Measurements from ENCODE around the gene PTGES3. TPM values are rescaled to one million over a fixed set of nuclear protein-coding genes. Genes with fewer than 3 reads are reported as not detected.
A peak's percentile ranks its signal among the peaks of the same experiment; 100 is the strongest.

The PTGES3 gene
- total and polyA plus RNA-seq, 2 experiments from 2014 or later, result 334 to 442 TPM

- ATAC-seq, result peak; percentile 6
- H3K79me2 ChIP-seq (replicated peaks; ENCODE audit: insufficient read depth), result peaks cover 42% of the 10 kb centered on the region
- H3F3A ChIP-seq (replicated peaks; ENCODE audit: low read depth), result peaks cover 33% of the 10 kb centered on the region
- no peaks in the 10 kb centered on the region for H3K27me3 ChIP-seq (ENCODE audit: insufficient read depth)
- TF ChIP-seq CREB1 (CRISPR knock-in tag; IDR thresholded peaks at IDR 0.05; ENCODE audit: low read depth), result peak; percentile 42
- no peak for TF ChIP-seq ZNF462 (CRISPR knock-in tag; IDR thresholded peaks at IDR 0.05)
- no peak for TF ChIP-seq ETS1 (IDR thresholded peaks at IDR 0.05)
- H2AFZ ChIP-seq, result no peak overlapping the region
- peaks cover 44% of the 10 kb centered on the region for H3K36me3 ChIP-seq (ENCODE audit: insufficient read depth)
- H3K27ac Mint-ChIP-seq, result peak overlapping the region; percentile 99
- peaks cover 24% of the 10 kb centered on the region for H4K20me1 ChIP-seq (replicated peaks; ENCODE audit: insufficient read depth)
- no peaks in the 10 kb centered on the region for H3K9me2 ChIP-seq (ENCODE audit: insufficient read depth)
- peak overlapping the region; percentile 78 for H3K4me2 ChIP-seq
- H3K9me3 Mint-ChIP-seq, result no peaks in the 10 kb centered on the region
- H3K4me3 ChIP-seq, result peak overlapping the region; percentile 66
- H3K36me3 Mint-ChIP-seq (ENCODE audit: low read depth), result peaks cover 53% of the 10 kb centered on the region
- H3K27me3 Mint-ChIP-seq (ENCODE audit: insufficient read depth, low read depth, poor library complexity), result peaks cover 12% of the 10 kb centered on the region
- peak; percentile 42 for DNase-seq (ENCODE audit: low spot score)
- peak overlapping the region; percentile 21; the same call in 1 of the 2 replicates for H3K27ac ChIP-seq (ENCODE audit: low read depth)
- H3K4me1 ChIP-seq (ENCODE audit: insufficient read depth), result 0 out of 2 replicates have a peak, but pooled peaks cover 6% of the 10 kb centered on the region
- peaks cover 20% of the 10 kb centered on the region for H3K4me1 Mint-ChIP-seq
- H3K4me3 Mint-ChIP-seq, result peak overlapping the region; percentile 99
Observed at GRCh38 chr12:56645201-56645716, 42.8 kb downstream of the PTGES3 start.

GRCh38 chr12:56644654-56645053 lies 43.4 kb downstream of the PTGES3 start:
- H3K79me2 ChIP-seq (replicated peaks; ENCODE audit: insufficient read depth), result peaks cover 42% of the 10 kb centered on the region
- H3K27me3 Mint-ChIP-seq (ENCODE audit: insufficient read depth, low read depth, poor library complexity), result peaks cover 12% of the 10 kb centered on the region
- peaks cover 24% of the 10 kb centered on the region for H4K20me1 ChIP-seq (replicated peaks; ENCODE audit: insufficient read depth)
- no peaks in the 10 kb centered on the region for H3K27me3 ChIP-seq (ENCODE audit: insufficient read depth)
- H3K4me1 Mint-ChIP-seq, result peaks cover 20% of the 10 kb centered on the region
- no peaks in the 10 kb centered on the region for H3K9me3 Mint-ChIP-seq
- ATAC-seq (no peak), DNase-seq (ENCODE audit: low spot score) (no peak)
- H3F3A ChIP-seq (replicated peaks; ENCODE audit: low read depth), result peaks cover 37% of the 10 kb centered on the region
- H3K27ac Mint-ChIP-seq, result peak overlapping the region; percentile 99; the same call in 1 of the 2 replicates
- peak overlapping the region; percentile 78 for H3K4me2 ChIP-seq
- H2AFZ ChIP-seq, result no peak overlapping the region
- H3K9me2 ChIP-seq (ENCODE audit: insufficient read depth), result no peaks in the 10 kb centered on the region
- H3K27ac ChIP-seq (ENCODE audit: low read depth), result no peak overlapping the region; the same call in 1 of the 2 replicates
- H3K4me1 ChIP-seq (ENCODE audit: insufficient read depth), result 0 out of 2 replicates have a peak, but pooled peaks cover 6% of the 10 kb centered on the region
- peaks cover 48% of the 10 kb centered on the region for H3K36me3 ChIP-seq (ENCODE audit: insufficient read depth)
- H3K4me3 ChIP-seq, result peak overlapping the region; percentile 66
- peaks cover 59% of the 10 kb centered on the region for H3K36me3 Mint-ChIP-seq (ENCODE audit: low read depth)
- peak overlapping the region; percentile 99 for H3K4me3 Mint-ChIP-seq
- no peak for TF ChIP-seq EZH2 (IDR thresholded peaks at IDR 0.05; ENCODE audit: low read depth, unreplicated experiment)
- TF ChIP-seq JUNB (IDR thresholded peaks at IDR 0.05; ENCODE audit: unreplicated experiment), result no peak
- no peak for TF ChIP-seq ETS1 (IDR thresholded peaks at IDR 0.05)
- no peak for TF ChIP-seq NANOG (IDR thresholded peaks at IDR 0.05; ENCODE audit: borderline replicate concordance)

All from GM23338 (cell line).